Trophoblast cell (in vitro differentiated cells and primary cell): ENCODE results near the gene MYH11.

Experiments used
- DNase-seq, 2 donors: peaks; one replicate each; pipeline ENCODE4 v3.0.0-alpha.2; 2016
- H2AFZ ChIP-seq: 2 replicates; pipeline ENCODE4 v1.6.1; 2013; ENCODE audit warnings: low read length, moderate library complexity, mild to moderate bottlenecking; ENCODE audit not compliant: insufficient read depth, poor library complexity
- H2AK5ac ChIP-seq: 2 replicates; pipeline ENCODE4 v1.6.1; 2013; ENCODE audit warnings: mild to moderate bottlenecking, low read length
- H2BK120ac ChIP-seq: 2 replicates; pipeline ENCODE4 v1.6.1; 2013; ENCODE audit warnings: low read length, mild to moderate bottlenecking, moderate library complexity; ENCODE audit not compliant: insufficient read depth, poor library complexity
- H2BK12ac ChIP-seq: 2 replicates; pipeline ENCODE4 v1.6.1; 2013; ENCODE audit warnings: mild to moderate bottlenecking, low read length, moderate library complexity
- H2BK5ac ChIP-seq: 2 replicates; pipeline ENCODE4 v1.6.1; 2013; ENCODE audit warnings: low read length, low read depth, moderate library complexity, mild to moderate bottlenecking; ENCODE audit not compliant: poor library complexity
- H3K14ac ChIP-seq: 2 replicates; pipeline ENCODE4 v1.6.1; 2013; ENCODE audit warnings: mild to moderate bottlenecking, low read length
- H3K18ac ChIP-seq: 2 replicates; pipeline ENCODE4 v1.6.1; 2013; ENCODE audit warnings: mild to moderate bottlenecking, low read length
- H3K23ac ChIP-seq: 2 replicates; pipeline ENCODE4 v1.6.1; 2013; ENCODE audit warnings: low read length
- H3K27ac ChIP-seq: 2 replicates; pipeline ENCODE4 v1.5.1; 2013; ENCODE audit warnings: low read depth, mild to moderate bottlenecking, inconsistent platforms, low read length, moderate library complexity
- H3K27me3 ChIP-seq: 2 replicates; pipeline ENCODE4 v1.6.1; 2013; ENCODE audit warnings: inconsistent platforms, mild to moderate bottlenecking, low read length, moderate library complexity; ENCODE audit not compliant: insufficient read depth
- H3K36me3 ChIP-seq, 2 experiments: 1 replicate in 1 of 2; 2 replicates in 1 of 2; pipeline ENCODE4 v1.6.1; 2013; ENCODE audit warnings: low read length in 2 of 2, mild to moderate bottlenecking in 2 of 2, moderate library complexity in 1 of 2; ENCODE audit not compliant: insufficient read depth in 2 of 2, control insufficient read depth in 1 of 2
- H3K4ac ChIP-seq: 2 replicates; pipeline ENCODE4 v1.6.1; 2013; ENCODE audit warnings: low read depth, mild to moderate bottlenecking, low read length, moderate library complexity
- H3K4me1 ChIP-seq, 2 experiments: 1 replicate in 1 of 2; 2 replicates in 1 of 2; pipeline ENCODE4 v1.6.1; 2013; ENCODE audit warnings: low read length in 2 of 2, mild to moderate bottlenecking in 2 of 2, moderate library complexity in 1 of 2; ENCODE audit not compliant: insufficient read depth in 2 of 2, control insufficient read depth in 1 of 2
- H3K4me2 ChIP-seq: 2 replicates; pipeline ENCODE4 v1.6.1; 2013; ENCODE audit warnings: inconsistent platforms, mild to moderate bottlenecking, low read length, moderate library complexity
- H3K4me3 ChIP-seq: 2 replicates; pipeline ENCODE4 v1.5.1; 2013; ENCODE audit warnings: mild to moderate bottlenecking, low read depth, low read length, inconsistent platforms
- H3K79me1 ChIP-seq: one replicate; pipeline ENCODE4 v1.6.1; 2013; ENCODE audit warnings: low read length
- H3K79me2 ChIP-seq: 2 replicates; pipeline ENCODE4 v1.6.1; 2013; ENCODE audit warnings: low read length, mild to moderate bottlenecking; ENCODE audit not compliant: control insufficient read depth, insufficient read depth, poor library complexity
- H3K9ac ChIP-seq: 2 replicates; pipeline ENCODE4 v1.6.1; 2013; ENCODE audit warnings: mild to moderate bottlenecking, low read length
- H3K9me3 ChIP-seq: 2 replicates; pipeline ENCODE4 v1.6.1; 2013; ENCODE audit warnings: low read depth, mild to moderate bottlenecking, control low read depth, inconsistent platforms, low read length; ENCODE audit not compliant: insufficient read depth
- H4K12ac ChIP-seq: 2 replicates; pipeline ENCODE4 v1.6.1; 2013; ENCODE audit warnings: low read depth, mild to moderate bottlenecking, low read length, moderate library complexity
- H4K8ac ChIP-seq: 2 replicates; pipeline ENCODE4 v1.6.1; 2013; ENCODE audit warnings: low read depth, mild to moderate bottlenecking, low read length, moderate library complexity
- H4K91ac ChIP-seq: one replicate; pipeline ENCODE4 v1.6.1; 2013; ENCODE audit warnings: low read depth, mild to moderate bottlenecking, low read length, moderate library complexity
- WGBS: extraction: QIAGEN DNeasy Blood & Tissue Kit; methylation state at CpG from one replicate; pipeline ENCODE4 v1.1.7; 2013; ENCODE audit warnings: missing lambda C conversion rate; ENCODE audit not compliant: insufficient read length, insufficient coverage; ENCODE audit errors: extremely low coverage; 5-methylcytosine and 5-hydroxymethylcytosine counted together

The MYH11 gene

GRCh38 chr16:15708997-15709396, 147.8 kb downstream of the MYH11 start:
- no peak overlapping the region for H3K18ac ChIP-seq
- H3K9me3 ChIP-seq, result no peaks in the 10 kb centered on the region
- no peak overlapping the region for H3K27ac ChIP-seq
- no peak overlapping the region for H3K4ac ChIP-seq
- H3K14ac ChIP-seq, result no peak overlapping the region
- no peak overlapping the region for H2BK5ac ChIP-seq
- no peaks in the 10 kb centered on the region for H3K79me2 ChIP-seq
- H3K4me3 ChIP-seq, result no peak overlapping the region
- H4K12ac ChIP-seq, result no peak overlapping the region
- H3K9ac ChIP-seq, result no peak overlapping the region
- H3K23ac ChIP-seq, result no peak overlapping the region
- DNase-seq, result no peak
- no peak overlapping the region for H2BK120ac ChIP-seq
- H3K4me1 ChIP-seq, result no peaks in the 10 kb centered on the region
- H4K91ac ChIP-seq, result no peak overlapping the region
- H3K27me3 ChIP-seq, result no peaks in the 10 kb centered on the region
- no peak overlapping the region for H4K8ac ChIP-seq
- H2AFZ ChIP-seq, result no peak overlapping the region
- no peak overlapping the region for H2AK5ac ChIP-seq
- H2BK12ac ChIP-seq, result no peak overlapping the region
- H3K4me2 ChIP-seq, result no peak overlapping the region
- H3K79me1 ChIP-seq, result no peaks in the 10 kb centered on the region
- no CpG with 5 or more reads among the region's 7 CpGs for WGBS
- peaks cover 0 to 7% of the 10 kb centered on the region in 2 experiments for H3K36me3 ChIP-seq

- Histone ChIP-seq H3K36me3 (peaks cover 0 to 7% of the 10 kb centered on the region in 2 experiments), H3K4ac (no peak overlapping the region), H3K27ac (no peak overlapping the region), H3K79me2 (no peaks in the 10 kb centered on the region), H2AK5ac (no peak overlapping the region), H2BK120ac (no peak overlapping the region), H4K8ac (no peak overlapping the region), H3K9me3 (no peaks in the 10 kb centered on the region), H3K4me3 (no peak overlapping the region), H3K23ac (no peak overlapping the region), H2AFZ (no peak overlapping the region), H3K14ac (no peak overlapping the region), H3K79me1 (no peaks in the 10 kb centered on the region), H4K91ac (no peak overlapping the region), H3K9ac (no peak overlapping the region), H3K18ac (no peak overlapping the region), H4K12ac (no peak overlapping the region), H2BK12ac (no peak overlapping the region), H3K27me3 (no peaks in the 10 kb centered on the region), H2BK5ac (no peak overlapping the region), H3K4me2 (no peak overlapping the region), H3K4me1 (no peaks in the 10 kb centered on the region)
- no CpG with 5 or more reads among the region's 12 CpGs for WGBS
- peak; percentile 39 to 51 for DNase-seq
Measured at GRCh38 chr16:15708096-15708495, 148.7 kb downstream of the MYH11 start.

GRCh38 chr16:15707332-15707731, 149.5 kb downstream of the MYH11 start:
- H2BK5ac ChIP-seq, result no peak overlapping the region
- H3K9ac ChIP-seq, result no peak overlapping the region
- no peaks in the 10 kb centered on the region for H3K79me2 ChIP-seq
- no peak overlapping the region for H3K14ac ChIP-seq
- no peaks in the 10 kb centered on the region for H3K4me1 ChIP-seq
- H2AFZ ChIP-seq, result no peak overlapping the region
- H3K9me3 ChIP-seq, result no peaks in the 10 kb centered on the region
- no peak overlapping the region for H3K27ac ChIP-seq
- H3K23ac ChIP-seq, result no peak overlapping the region
- no peaks in the 10 kb centered on the region for H3K27me3 ChIP-seq
- H3K36me3 ChIP-seq, result peaks cover 0 to 7% of the 10 kb centered on the region in 2 experiments
- H3K18ac ChIP-seq, result no peak overlapping the region
- H4K8ac ChIP-seq, result no peak overlapping the region
- H2AK5ac ChIP-seq, result no peak overlapping the region
- no peak overlapping the region for H3K4me2 ChIP-seq
- H3K4ac ChIP-seq, result no peak overlapping the region
- H2BK120ac ChIP-seq, result no peak overlapping the region
- no peak for DNase-seq
- H4K91ac ChIP-seq, result no peak overlapping the region
- no peak overlapping the region for H4K12ac ChIP-seq
- no CpG with 5 or more reads among the region's 3 CpGs for WGBS
- H2BK12ac ChIP-seq, result no peak overlapping the region
- no peaks in the 10 kb centered on the region for H3K79me1 ChIP-seq
- H3K4me3 ChIP-seq, result no peak overlapping the region

GRCh38 chr16:15705064-15705565, 151.7 kb downstream of the MYH11 start:
- H3K4me2 ChIP-seq, result no peak overlapping the region

More at GRCh38 chr16:15705064-15705565, 151.7 kb downstream of the MYH11 start:
- DNase-seq, result no peak
- Histone ChIP-seq H2AFZ (no peak overlapping the region), H3K23ac (no peak overlapping the region), H4K8ac (no peak overlapping the region), H2BK12ac (no peak overlapping the region), H3K9me3 (no peaks in the 10 kb centered on the region), H2BK120ac (no peak overlapping the region), H3K4me1 (no peaks in the 10 kb centered on the region), H3K27me3 (no peaks in the 10 kb centered on the region), H4K91ac (no peak overlapping the region), H3K79me1 (no peaks in the 10 kb centered on the region), H3K36me3 (peaks cover 9 to 17% of the 10 kb centered on the region in 2 experiments), H3K18ac (no peak overlapping the region), H2BK5ac (no peak overlapping the region), H3K79me2 (no peaks in the 10 kb centered on the region), H3K9ac (peak overlapping the region; percentile 63), H3K27ac (no peak overlapping the region), H3K4me3 (no peak overlapping the region), H4K12ac (no peak overlapping the region), H3K14ac (no peak overlapping the region), H3K4ac (no peak overlapping the region), H2AK5ac (no peak overlapping the region)
- WGBS, result no CpG with 5 or more reads among the region's 8 CpGs
